ENCODE results near the gene ZNF580.

ZNF580 gene

DNA sequence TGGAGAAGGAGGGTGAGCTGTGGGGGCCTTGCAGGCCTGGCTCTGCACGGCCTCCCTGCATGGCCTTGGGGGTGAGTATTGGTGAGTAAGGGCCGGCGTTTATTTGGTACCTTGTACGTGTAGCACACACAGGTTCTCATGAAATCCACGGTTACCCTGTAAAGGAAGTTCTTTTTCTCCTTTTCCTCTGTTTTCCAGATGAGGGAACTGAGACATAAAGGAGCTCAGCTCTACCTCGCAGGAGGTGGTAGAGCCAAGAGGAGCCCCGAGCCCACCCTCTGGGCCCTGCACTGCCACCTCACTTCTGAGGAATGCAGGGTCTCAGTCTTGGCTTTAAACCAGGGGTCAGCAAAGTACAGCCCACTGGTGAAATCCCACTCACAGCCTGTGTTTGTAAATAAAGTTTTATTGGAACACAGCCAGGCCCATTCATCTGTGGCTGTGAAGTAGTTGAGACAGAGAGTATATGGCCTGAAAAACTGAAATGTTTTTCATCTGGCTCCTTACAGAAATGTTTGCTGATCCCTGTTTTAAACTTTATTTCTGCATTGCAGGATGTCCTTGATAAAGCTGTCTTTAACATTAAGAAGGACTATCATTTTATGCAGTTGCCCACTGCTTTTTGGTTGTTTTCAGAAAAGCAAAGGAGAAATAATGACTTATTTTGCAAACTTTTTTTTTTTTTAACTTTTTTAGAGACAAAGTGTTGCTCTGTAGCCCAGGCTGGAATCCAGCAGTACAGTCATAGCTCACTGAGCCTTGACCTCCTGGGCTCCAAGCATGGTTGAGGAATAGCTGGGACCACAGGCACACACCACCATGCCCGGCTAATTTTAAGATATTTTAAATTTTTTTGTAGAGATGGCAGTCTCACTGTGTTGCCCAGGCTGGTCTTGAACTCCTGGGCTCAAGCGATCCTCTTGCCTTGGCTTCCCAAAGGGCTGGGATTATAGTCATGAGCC, 40.6 kb downstream of the ZNF580 start:
- Histone ChIP-seq H3K36me3 (ENCODE audit: insufficient read depth, low read length) (peaks cover 73% of the 10 kb centered on the region), H4K20me1 (ENCODE audit: insufficient read depth, low read length) (no peaks in the 10 kb centered on the region), H3K27ac (ENCODE audit: low read depth, low read length, poor library complexity, severe bottlenecking) (no peak overlapping the region)

GRCh38 chr19:55683449-55684261, 42.9 kb downstream of the ZNF580 start:
- Histone ChIP-seq H3K27ac (ENCODE audit: low read depth, low read length, poor library complexity, severe bottlenecking) (no peak overlapping the region), H3K4me1 (ENCODE audit: insufficient read depth, low read length, severe bottlenecking) (peaks cover 11% of the 10 kb centered on the region), H3K4me2 (ENCODE audit: low read length) (no peak overlapping the region), H3K79me2 (ENCODE audit: insufficient read depth, low read length) (peaks cover 17% of the 10 kb centered on the region), H3K27me3 (ENCODE audit: insufficient read depth, low read length) (no peaks in the 10 kb centered on the region), H3K4me3 (ENCODE audit: low read depth, low read length, poor library complexity, severe bottlenecking) (no peak overlapping the region), H3F3A (ENCODE audit: insufficient read depth, low read length) (no peaks in the 10 kb centered on the region), H3K36me3 (ENCODE audit: insufficient read depth, low read length) (peaks cover 84% of the 10 kb centered on the region), H2AFZ (ENCODE audit: low read length) (no peak overlapping the region), H3K9me3 (ENCODE audit: low read length) (no peaks in the 10 kb centered on the region), H3K9ac (ENCODE audit: low read length) (no peak overlapping the region), H4K20me1 (ENCODE audit: insufficient read depth, low read length) (no peaks in the 10 kb centered on the region), H3K9me2 (ENCODE audit: low read depth, low read length) (no peaks in the 10 kb centered on the region)
- TF ChIP-seq EZH2 (IDR thresholded peaks at IDR 0.05; ENCODE audit: borderline replicate concordance, low read length) (no peak), CTCF (IDR thresholded peaks at IDR 0.05; ENCODE audit: low read length) (no peak)

More for the DNA sequence above, 40.6 kb downstream of the ZNF580 start:
- Histone ChIP-seq H3K4me2 (ENCODE audit: low read length) (no peak overlapping the region), H3K4me3 (ENCODE audit: low read depth, low read length, poor library complexity, severe bottlenecking) (no peak overlapping the region), H3K9me3 (ENCODE audit: low read length) (no peaks in the 10 kb centered on the region), H2AFZ (ENCODE audit: low read length) (no peak overlapping the region), H3K79me2 (ENCODE audit: insufficient read depth, low read length) (peaks cover 31% of the 10 kb centered on the region), H3K4me1 (ENCODE audit: insufficient read depth, low read length, severe bottlenecking) (peaks cover 34% of the 10 kb centered on the region), H3K9me2 (ENCODE audit: low read depth, low read length) (no peaks in the 10 kb centered on the region), H3K9ac (ENCODE audit: low read length) (no peak overlapping the region), H3K27me3 (ENCODE audit: insufficient read depth, low read length) (no peaks in the 10 kb centered on the region), H3F3A (ENCODE audit: insufficient read depth, low read length) (no peaks in the 10 kb centered on the region)
- TF ChIP-seq EZH2 (IDR thresholded peaks at IDR 0.05; ENCODE audit: borderline replicate concordance, low read length), result no peak
- TF ChIP-seq CTCF (IDR thresholded peaks at IDR 0.05; ENCODE audit: low read length), result no peak

DNA sequence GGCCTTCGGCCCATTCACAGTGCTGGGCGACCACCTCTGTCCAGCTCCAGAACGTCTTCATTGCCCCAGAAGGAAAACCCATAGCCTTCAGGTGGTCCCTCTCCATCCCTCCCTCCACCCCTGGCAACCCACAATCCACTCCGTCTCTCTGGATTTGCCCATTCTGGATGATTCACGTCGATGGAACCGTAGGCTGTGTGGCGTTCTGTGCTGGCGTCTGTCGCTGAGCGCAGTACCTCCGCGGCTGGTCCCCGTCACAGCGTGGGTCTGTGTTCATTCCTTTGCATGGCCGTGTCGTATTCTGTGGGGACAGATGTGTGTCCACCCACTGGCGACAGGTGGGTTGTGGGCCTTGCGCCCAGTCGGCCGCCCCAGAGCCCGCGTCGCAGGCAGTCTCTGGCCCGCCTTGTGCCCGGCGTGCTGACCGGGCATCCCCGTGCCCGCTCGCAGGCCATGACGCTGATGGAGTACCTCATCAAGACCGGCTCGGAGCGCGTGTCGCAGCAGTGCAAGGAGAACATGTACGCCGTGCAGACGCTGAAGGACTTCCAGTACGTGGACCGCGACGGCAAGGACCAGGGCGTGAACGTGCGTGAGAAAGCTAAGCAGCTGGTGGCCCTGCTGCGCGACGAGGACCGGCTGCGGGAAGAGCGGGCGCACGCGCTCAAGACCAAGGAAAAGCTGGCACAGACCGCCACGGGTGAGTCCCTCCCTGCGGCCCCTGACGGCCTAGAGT, 44.3 kb downstream of the ZNF580 start:
- no peaks in the 10 kb centered on the region for H3K4me1 ChIP-seq (ENCODE audit: insufficient read depth, low read length, severe bottlenecking)
- no peak overlapping the region for H3K4me2 ChIP-seq (ENCODE audit: low read length)
- no peak overlapping the region for H2AFZ ChIP-seq (ENCODE audit: low read length)
- H3K27ac ChIP-seq (ENCODE audit: low read depth, low read length, poor library complexity, severe bottlenecking), result no peak overlapping the region
- peaks cover 10% of the 10 kb centered on the region; the same call in 1 of the 2 replicates for H3K79me2 ChIP-seq (ENCODE audit: insufficient read depth, low read length)
- H4K20me1 ChIP-seq (ENCODE audit: insufficient read depth, low read length), result no peaks in the 10 kb centered on the region
- H3F3A ChIP-seq (ENCODE audit: insufficient read depth, low read length), result no peaks in the 10 kb centered on the region
- H3K9ac ChIP-seq (ENCODE audit: low read length), result no peak overlapping the region
- peaks cover 84% of the 10 kb centered on the region for H3K36me3 ChIP-seq (ENCODE audit: insufficient read depth, low read length)
- no peak overlapping the region for H3K4me3 ChIP-seq (ENCODE audit: low read depth, low read length, poor library complexity, severe bottlenecking)
- no peak for TF ChIP-seq CTCF (IDR thresholded peaks at IDR 0.05; ENCODE audit: low read length)
- TF ChIP-seq EZH2 (IDR thresholded peaks at IDR 0.05; ENCODE audit: borderline replicate concordance, low read length), result no peak
- no peaks in the 10 kb centered on the region for H3K27me3 ChIP-seq (ENCODE audit: insufficient read depth, low read length)
- no peaks in the 10 kb centered on the region for H3K9me3 ChIP-seq (ENCODE audit: low read length)
- H3K9me2 ChIP-seq (ENCODE audit: low read depth, low read length), result no peaks in the 10 kb centered on the region
